ENCODE data around the gene MAMDC4.

DNA sequence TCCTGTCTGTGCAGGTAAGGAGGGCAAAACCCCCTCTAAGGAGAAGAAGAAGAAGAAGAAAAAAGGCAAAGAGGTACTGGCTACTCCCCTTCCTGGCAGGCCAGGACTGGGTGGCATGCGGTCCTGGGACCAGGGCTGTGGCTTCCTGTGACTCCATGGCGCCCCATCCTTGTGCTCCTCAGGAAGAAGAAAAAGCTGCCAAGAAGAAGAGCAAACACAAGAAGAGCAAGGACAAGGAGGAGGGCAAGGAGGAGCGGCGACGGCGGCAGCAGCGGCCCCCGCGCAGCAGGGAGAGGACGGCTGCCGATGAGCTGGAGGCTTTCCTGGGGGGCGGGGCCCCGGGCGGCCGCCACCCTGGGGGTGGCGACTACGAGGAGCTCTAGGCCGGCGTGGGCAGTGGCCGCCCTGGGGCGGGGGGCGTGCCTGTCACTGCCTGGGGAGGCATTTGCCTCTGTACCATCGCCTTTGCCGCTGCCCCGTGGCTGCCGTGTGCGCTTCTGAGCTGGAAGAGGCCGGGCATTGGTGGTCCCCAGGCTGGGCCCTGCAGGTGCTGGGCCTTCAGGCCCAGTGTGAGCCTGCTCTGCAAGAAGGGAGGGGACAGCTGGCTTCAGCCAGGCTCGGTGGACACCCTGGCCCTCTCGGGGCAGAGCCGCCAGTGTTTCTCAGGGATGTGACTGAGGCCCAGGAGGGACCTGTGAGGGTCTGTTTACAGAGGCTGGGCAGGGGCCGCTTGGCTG lies 11.8 kb upstream of the MAMDC4 start:
- TF ChIP-seq, protein P1, sequence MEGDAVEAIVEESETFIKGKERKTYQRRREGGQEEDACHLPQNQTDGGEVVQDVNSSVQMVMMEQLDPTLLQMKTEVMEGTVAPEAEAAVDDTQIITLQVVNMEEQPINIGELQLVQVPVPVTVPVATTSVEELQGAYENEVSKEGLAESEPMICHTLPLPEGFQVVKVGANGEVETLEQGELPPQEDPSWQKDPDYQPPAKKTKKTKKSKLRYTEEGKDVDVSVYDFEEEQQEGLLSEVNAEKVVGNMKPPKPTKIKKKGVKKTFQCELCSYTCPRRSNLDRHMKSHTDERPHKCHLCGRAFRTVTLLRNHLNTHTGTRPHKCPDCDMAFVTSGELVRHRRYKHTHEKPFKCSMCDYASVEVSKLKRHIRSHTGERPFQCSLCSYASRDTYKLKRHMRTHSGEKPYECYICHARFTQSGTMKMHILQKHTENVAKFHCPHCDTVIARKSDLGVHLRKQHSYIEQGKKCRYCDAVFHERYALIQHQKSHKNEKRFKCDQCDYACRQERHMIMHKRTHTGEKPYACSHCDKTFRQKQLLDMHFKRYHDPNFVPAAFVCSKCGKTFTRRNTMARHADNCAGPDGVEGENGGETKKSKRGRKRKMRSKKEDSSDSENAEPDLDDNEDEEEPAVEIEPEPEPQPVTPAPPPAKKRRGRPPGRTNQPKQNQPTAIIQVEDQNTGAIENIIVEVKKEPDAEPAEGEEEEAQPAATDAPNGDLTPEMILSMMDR (IDR thresholded peaks at IDR 0.05), result no peak
- TF ChIP-seq POLR2A (IDR thresholded peaks at IDR 0.05), result no peak

Measured in adrenal gland (tissue), 5 donors.